Fibroblast of lung (primary cell): ENCODE results near the gene CDK5RAP1.

Source experiments
- CTCF ChIP-seq, 2 donors: IDR thresholded peaks in 1 of 2; conservative IDR thresholded peaks in 1 of 2; 1 replicate in 1 of 2; 2 replicates in 1 of 2; pipeline ENCODE4 v1.5.1; 2011 to 2012; ENCODE audit warnings: low read length in 2 of 2, control low read depth in 1 of 2, inconsistent platforms in 1 of 2, low read depth in 1 of 2, mild to moderate bottlenecking in 1 of 2
- EZH2 ChIP-seq: IDR thresholded peaks from 2 replicates; pipeline ENCODE4 v1.5.1; 2012; ENCODE audit warnings: low read length, control low read depth, mild to moderate bottlenecking; ENCODE audit errors: missing control alignments

DNA sequence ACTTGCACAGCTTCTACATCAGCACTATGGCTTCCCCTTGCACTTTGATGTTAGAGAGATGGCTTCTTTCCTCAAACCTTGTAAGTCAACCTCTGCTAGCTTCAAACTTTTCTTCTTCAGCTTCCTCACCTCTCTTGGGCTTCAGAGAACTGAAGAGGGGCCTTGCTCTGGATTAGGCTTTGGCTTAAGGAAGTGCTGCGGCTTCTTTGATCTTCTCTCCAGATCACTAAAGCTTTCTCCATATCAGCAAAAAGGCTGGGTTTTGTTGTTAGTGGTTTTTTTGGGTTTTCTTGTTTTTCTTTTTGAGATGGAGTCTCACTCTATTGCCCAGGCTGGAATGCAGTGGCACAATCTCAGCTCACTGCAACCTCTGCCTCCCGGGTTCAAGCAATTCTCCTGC is 24.0 kb downstream of the CDK5RAP1 start:
- TF ChIP-seq CTCF (conservative IDR thresholded peaks at IDR 0.05 in 1 of 2, IDR thresholded peaks at IDR 0.05 in 1 of 2; ENCODE audit: low read depth in 1 of 2, low read length in 2 of 2) (no peak), EZH2 (no peak)
